ENCODE results near the gene ROR1. TPM values are rescaled to one million over a fixed set of nuclear protein-coding genes. Genes with fewer than 3 reads are reported as not detected.

The ROR1 gene
- total RNA-seq, 1 experiment from 2014 or later = 2.7 TPM

DNA sequence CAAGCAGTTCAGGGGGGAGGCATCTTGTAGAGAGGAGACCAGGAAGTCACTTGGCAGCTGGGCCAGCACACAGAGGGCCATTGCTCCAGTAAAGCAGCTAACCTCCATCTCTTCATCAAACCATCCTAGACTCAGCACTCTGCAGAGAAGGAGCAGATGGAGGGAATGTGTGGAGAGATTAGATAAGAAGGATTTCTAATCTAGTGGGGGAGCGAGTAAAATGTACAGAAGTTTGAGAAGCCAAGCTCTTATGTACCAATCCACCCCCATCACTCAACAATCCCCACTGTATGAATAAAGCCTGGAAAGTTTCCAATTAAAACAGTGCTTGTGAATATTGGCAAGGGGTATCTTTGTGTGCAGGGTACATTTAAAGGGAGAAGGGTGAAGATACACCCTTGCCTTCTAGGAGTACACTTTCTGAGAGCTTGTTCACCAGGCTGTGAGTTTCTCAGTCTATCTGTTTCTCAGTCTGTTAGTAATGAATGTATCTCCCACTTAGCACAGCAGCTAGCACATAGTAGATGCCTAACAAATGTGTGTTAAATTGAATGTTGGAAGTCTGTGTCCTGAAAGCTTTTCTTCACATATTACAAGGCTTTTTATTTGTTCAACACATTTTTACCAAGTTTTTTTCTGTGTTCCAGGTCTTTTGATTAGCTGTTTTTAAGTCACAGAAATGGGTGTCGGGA is 286.9 kb downstream of the ROR1 start:
- no peaks in the 10 kb centered on the region for H3K79me2 ChIP-seq (ENCODE audit: insufficient read depth, low read length)
- H3K9me2 ChIP-seq (ENCODE audit: insufficient read depth) = no peaks in the 10 kb centered on the region
- ChIA-PET RAD21 (ENCODE audit: low non-redundant PET in 1 of 2, low total read pairs in 2 of 2, uncharacterized antibody in 2 of 2, unreplicated experiment in 2 of 2) (no interaction called here), CTCF (no interaction called here), POLR2A (no interaction called here)
- no peak overlapping the region for H2AFZ ChIP-seq (ENCODE audit: low read depth, low read length, poor library complexity, severe bottlenecking)
- H3K27ac ChIP-seq (ENCODE audit: low read depth, low read length) = no peak overlapping the region
- no peak overlapping the region for H3K4me2 ChIP-seq (ENCODE audit: low read length)
- no peaks in the 10 kb centered on the region for H4K20me1 ChIP-seq (ENCODE audit: insufficient read depth)
- DNase-seq (ENCODE audit: low read depth, low spot score) = no peak
- intact Hi-C loops (cut with micrococcal nuclease) = no loop called here
- TF ChIP-seq ELF1 (IDR thresholded peaks at IDR 0.05; ENCODE audit: borderline replicate concordance, low read depth) (no peak), FOSL1 (IDR thresholded peaks at IDR 0.05; ENCODE audit: low read depth) (no peak), EGR1 (IDR thresholded peaks at IDR 0.05; ENCODE audit: low read depth) (no peak)
- BruUV-seq (replicated peaks) = no TSS peak
- H3K36me3 ChIP-seq (ENCODE audit: control insufficient read depth in 1 of 2, insufficient read depth in 2 of 2, low read length in 2 of 2) = no peaks in the 10 kb centered on the region
- no peak overlapping the region for H3K9ac ChIP-seq (ENCODE audit: low read length)
- no peak overlapping the region for H3K4me3 ChIP-seq (replicated peaks in 1 of 2; ENCODE audit: low read depth in 1 of 2, low read length in 2 of 2)
- ATAC-seq = no peak
- H3K4me1 ChIP-seq (ENCODE audit: control insufficient read depth in 1 of 2, insufficient read depth in 2 of 2, low read length in 2 of 2) = no peaks in the 10 kb centered on the region
- no peaks in the 10 kb centered on the region for H3K27me3 ChIP-seq (ENCODE audit: insufficient read depth, low read length)
- no peaks in the 10 kb centered on the region for H3K9me3 ChIP-seq (ENCODE audit: control insufficient read depth in 1 of 2, insufficient read depth in 1 of 2, low read depth in 1 of 2, low read length in 2 of 2)

GRCh38 chr1:64061430-64062104 is 287.8 kb downstream of the ROR1 start:
- Histone ChIP-seq H4K20me1 (ENCODE audit: insufficient read depth) (no peaks in the 10 kb centered on the region), H3K27me3 (ENCODE audit: insufficient read depth, low read length) (no peaks in the 10 kb centered on the region), H3K36me3 (ENCODE audit: control insufficient read depth in 1 of 2, insufficient read depth in 2 of 2, low read length in 2 of 2) (no peaks in the 10 kb centered on the region), H3K9ac (ENCODE audit: low read length) (no peak overlapping the region), H3K27ac (ENCODE audit: low read depth, low read length) (no peak overlapping the region), H3K4me3 (replicated peaks in 1 of 2; ENCODE audit: low read depth in 1 of 2, low read length in 2 of 2) (no peak overlapping the region), H3K9me3 (ENCODE audit: control insufficient read depth in 1 of 2, insufficient read depth in 1 of 2, low read depth in 1 of 2, low read length in 2 of 2) (no peaks in the 10 kb centered on the region), H3K79me2 (ENCODE audit: insufficient read depth, low read length) (no peaks in the 10 kb centered on the region), H3K4me2 (ENCODE audit: low read length) (no peak overlapping the region), H3K4me1 (ENCODE audit: control insufficient read depth in 1 of 2, insufficient read depth in 2 of 2, low read length in 2 of 2) (no peaks in the 10 kb centered on the region), H3K9me2 (ENCODE audit: insufficient read depth) (no peaks in the 10 kb centered on the region), H2AFZ (ENCODE audit: low read depth, low read length, poor library complexity, severe bottlenecking) (no peak overlapping the region)
- ChIA-PET CTCF (no interaction called here), RAD21 (ENCODE audit: low non-redundant PET in 1 of 2, low total read pairs in 2 of 2, uncharacterized antibody in 2 of 2, unreplicated experiment in 2 of 2) (no interaction called here), POLR2A (no interaction called here)
- no peak for TF ChIP-seq POLR2A (IDR thresholded peaks at IDR 0.05; ENCODE audit: borderline replicate concordance, extremely low read depth, insufficient read depth, insufficient read length)
- no TSS peak for BruUV-seq (replicated peaks)
- ATAC-seq (no peak), DNase-seq (ENCODE audit: low read depth, low spot score) (no peak)
- intact Hi-C loops (cut with micrococcal nuclease) = no loop called here

All from HCT116 (cell line).